ENCODE results near the gene PIPOX. TPM values are rescaled to one million over a fixed set of nuclear protein-coding genes. Genes with fewer than 3 reads are reported as not detected.
A peak's percentile ranks its signal among the peaks of the same experiment; 100 is the strongest.

Gene PIPOX
- total RNA-seq, 2 experiments from 2014 or later = 1.6 to 1.7 TPM

- Mint-ChIP-seq H3K4me1 (no peaks in the 10 kb centered on the region), H3K27ac (no peak overlapping the region), H3K36me3 (ENCODE audit: low read depth) (no peaks in the 10 kb centered on the region), H3K4me3 (no peak overlapping the region), H3K27me3 (no peaks in the 10 kb centered on the region), H3K9me3 (no peaks in the 10 kb centered on the region)
- no peak for DNase-seq
- POLR2A ChIA-PET = no interaction called here
- CTCF ChIA-PET = interaction anchor here (0.6 to 1.0 kb wide), 4 partner anchors 8 to 502 kb away, joined by 3 to 6 read pairs (median 3); no protein-coding TSS in a partner anchor
Observed at GRCh38 chr17:29059281-29059680, 16.3 kb downstream of the PIPOX start.

GRCh38 chr17:29060475-29060874 lies 17.5 kb downstream of the PIPOX start:
- ChIA-PET POLR2A (no interaction called here), CTCF (interaction anchor here (0.9 kb wide), 2 partner anchors 13 to 30 kb away, joined by 3 read pairs; no protein-coding TSS in a partner anchor)
- no peaks in the 10 kb centered on the region for H3K4me1 Mint-ChIP-seq
- no peaks in the 10 kb centered on the region for H3K36me3 Mint-ChIP-seq (ENCODE audit: low read depth)
- H3K4me3 Mint-ChIP-seq = no peak overlapping the region
- no peaks in the 10 kb centered on the region for H3K27me3 Mint-ChIP-seq
- H3K27ac Mint-ChIP-seq = no peak overlapping the region
- no peak for DNase-seq
- no peaks in the 10 kb centered on the region for H3K9me3 Mint-ChIP-seq

- ChIA-PET CTCF (interaction anchor here (1.0 kb wide), 1 partner anchor 7 kb away, joined by 3 read pairs; no protein-coding TSS in a partner anchor), POLR2A (no interaction called here)
- no peak overlapping the region for H3K27ac Mint-ChIP-seq
- H3K9me3 Mint-ChIP-seq = no peaks in the 10 kb centered on the region
- DNase-seq = no peak
- no peaks in the 10 kb centered on the region for H3K27me3 Mint-ChIP-seq
- H3K36me3 Mint-ChIP-seq (ENCODE audit: low read depth) = no peaks in the 10 kb centered on the region
- no peaks in the 10 kb centered on the region for H3K4me1 Mint-ChIP-seq
- H3K4me3 Mint-ChIP-seq = no peak overlapping the region
Observed at GRCh38 chr17:29061036-29061435, 18.1 kb downstream of the PIPOX start.

- ChIA-PET POLR2A (no interaction called here), CTCF (interaction anchor here (0.5 kb wide), 1 partner anchor 300 kb away, joined by 3 read pairs; no protein-coding TSS in a partner anchor)
- no peaks in the 10 kb centered on the region for H3K4me1 Mint-ChIP-seq
Observed at GRCh38 chr17:29062215-29062614, 19.3 kb downstream of the PIPOX start.

GRCh38 chr17:29063992-29064391 lies 21.1 kb downstream of the PIPOX start:
- Mint-ChIP-seq H3K27ac (no peak overlapping the region), H3K9me3 (no peaks in the 10 kb centered on the region), H3K4me3 (no peak overlapping the region), H3K27me3 (no peaks in the 10 kb centered on the region), H3K36me3 (ENCODE audit: low read depth) (no peaks in the 10 kb centered on the region), H3K4me1 (no peaks in the 10 kb centered on the region)
- CTCF ChIA-PET = no interaction called here
- no peak for DNase-seq
- POLR2A ChIA-PET = no interaction called here

More at GRCh38 chr17:29062215-29062614, 19.3 kb downstream of the PIPOX start:
- Mint-ChIP-seq H3K36me3 (ENCODE audit: low read depth) (no peaks in the 10 kb centered on the region), H3K27ac (no peak overlapping the region), H3K4me3 (no peak overlapping the region), H3K9me3 (no peaks in the 10 kb centered on the region), H3K27me3 (no peaks in the 10 kb centered on the region)
- DNase-seq = no peak

- H3K4me1 Mint-ChIP-seq = no peaks in the 10 kb centered on the region
- CTCF ChIA-PET = interaction anchor here (1.3 kb wide), 1 partner anchor 13 kb away, joined by 3 read pairs; no protein-coding TSS in a partner anchor
- H3K27me3 Mint-ChIP-seq = no peaks in the 10 kb centered on the region
- DNase-seq = no peak
- POLR2A ChIA-PET = no interaction called here
- H3K9me3 Mint-ChIP-seq = no peaks in the 10 kb centered on the region
- H3K4me3 Mint-ChIP-seq = no peak overlapping the region
- H3K36me3 Mint-ChIP-seq (ENCODE audit: low read depth) = no peaks in the 10 kb centered on the region
- H3K27ac Mint-ChIP-seq = no peak overlapping the region
Observed at GRCh38 chr17:29066047-29066446, 23.1 kb downstream of the PIPOX start.

- no peaks in the 10 kb centered on the region for H3K4me1 Mint-ChIP-seq
- DNase-seq = no peak
- H3K36me3 Mint-ChIP-seq (ENCODE audit: low read depth) = no peaks in the 10 kb centered on the region
- no peak overlapping the region for H3K4me3 Mint-ChIP-seq
- POLR2A ChIA-PET = no interaction called here
- H3K9me3 Mint-ChIP-seq = no peaks in the 10 kb centered on the region
- CTCF ChIA-PET = interaction anchor here (0.6 to 1.5 kb wide), 4 partner anchors 8 to 68 kb away, joined by 3 read pairs; no protein-coding TSS in a partner anchor
- H3K27ac Mint-ChIP-seq = no peak overlapping the region
- H3K27me3 Mint-ChIP-seq = no peaks in the 10 kb centered on the region
Observed at GRCh38 chr17:29066606-29067005, 23.7 kb downstream of the PIPOX start.

GRCh38 chr17:29068818-29069217 lies 25.9 kb downstream of the PIPOX start:
- no peaks in the 10 kb centered on the region for H3K9me3 Mint-ChIP-seq
- no peaks in the 10 kb centered on the region for H3K27me3 Mint-ChIP-seq
- no peaks in the 10 kb centered on the region for H3K36me3 Mint-ChIP-seq (ENCODE audit: low read depth)
- ChIA-PET POLR2A (no interaction called here), CTCF (interaction anchor here (1.5 kb wide), 1 partner anchor 10 kb away, joined by 4 read pairs; no protein-coding TSS in a partner anchor)
- no peak for DNase-seq
- no peaks in the 10 kb centered on the region for H3K4me1 Mint-ChIP-seq
- no peak overlapping the region for H3K4me3 Mint-ChIP-seq
- no peak overlapping the region for H3K27ac Mint-ChIP-seq

- CTCF ChIA-PET = interaction anchor here (1.5 kb wide), 1 partner anchor 9 kb away, joined by 4 read pairs; no protein-coding TSS in a partner anchor
- H3K27me3 Mint-ChIP-seq = no peaks in the 10 kb centered on the region
- no peaks in the 10 kb centered on the region for H3K36me3 Mint-ChIP-seq (ENCODE audit: low read depth)
- POLR2A ChIA-PET = no interaction called here
- H3K27ac Mint-ChIP-seq = no peak overlapping the region
- DNase-seq = no peak
- no peak overlapping the region for H3K4me3 Mint-ChIP-seq
- H3K4me1 Mint-ChIP-seq = no peaks in the 10 kb centered on the region
- no peaks in the 10 kb centered on the region for H3K9me3 Mint-ChIP-seq
Observed at GRCh38 chr17:29069526-29070041, 26.6 kb downstream of the PIPOX start.

- Mint-ChIP-seq H3K9me3 (no peaks in the 10 kb centered on the region), H3K27ac (no peak overlapping the region), H3K4me1 (no peaks in the 10 kb centered on the region), H3K36me3 (ENCODE audit: low read depth) (no peaks in the 10 kb centered on the region), H3K27me3 (no peaks in the 10 kb centered on the region), H3K4me3 (no peak overlapping the region)
- CTCF ChIA-PET = interaction anchor here (1.5 kb wide), 1 partner anchor 8 kb away, joined by 4 read pairs; no protein-coding TSS in a partner anchor
- DNase-seq = no peak
- POLR2A ChIA-PET = no interaction called here
Observed at GRCh38 chr17:29070308-29070707, 27.4 kb downstream of the PIPOX start.

- ChIA-PET CTCF (no interaction called here), POLR2A (no interaction called here)
- no peak overlapping the region for H3K4me3 Mint-ChIP-seq
- no peaks in the 10 kb centered on the region for H3K9me3 Mint-ChIP-seq
- DNase-seq = no peak
- no peaks in the 10 kb centered on the region for H3K36me3 Mint-ChIP-seq (ENCODE audit: low read depth)
- H3K4me1 Mint-ChIP-seq = no peaks in the 10 kb centered on the region
- peak overlapping the region; percentile 3 for H3K27ac Mint-ChIP-seq
- H3K27me3 Mint-ChIP-seq = no peaks in the 10 kb centered on the region
Observed at GRCh38 chr17:29070781-29071180, 27.8 kb downstream of the PIPOX start.

GRCh38 chr17:29071303-29071702 lies 28.4 kb downstream of the PIPOX start:
- Mint-ChIP-seq H3K4me1 (no peaks in the 10 kb centered on the region), H3K9me3 (no peaks in the 10 kb centered on the region), H3K4me3 (no peak overlapping the region), H3K36me3 (ENCODE audit: low read depth) (no peaks in the 10 kb centered on the region), H3K27me3 (no peaks in the 10 kb centered on the region), H3K27ac (no peak overlapping the region)
- CTCF ChIA-PET = no interaction called here
- no peak for DNase-seq
- POLR2A ChIA-PET = no interaction called here

GRCh38 chr17:29073045-29073444 lies 30.1 kb downstream of the PIPOX start:
- H3K36me3 Mint-ChIP-seq (ENCODE audit: low read depth) = peaks cover 4% of the 10 kb centered on the region
- no peaks in the 10 kb centered on the region for H3K9me3 Mint-ChIP-seq
- CTCF ChIA-PET = interaction anchor here (1.0 kb wide), 1 partner anchor 44 kb away, joined by 3 read pairs; no protein-coding TSS in a partner anchor
- no peaks in the 10 kb centered on the region for H3K4me1 Mint-ChIP-seq
- no peak overlapping the region for H3K27ac Mint-ChIP-seq
- H3K27me3 Mint-ChIP-seq = no peaks in the 10 kb centered on the region
- DNase-seq = no peak
- H3K4me3 Mint-ChIP-seq = no peak overlapping the region
- POLR2A ChIA-PET = interaction anchor here (0.7 kb wide), 1 partner anchor 37 kb away, joined by 8 read pairs; no protein-coding TSS in a partner anchor

GRCh38 chr17:29073520-29073919 lies 30.6 kb downstream of the PIPOX start:
- DNase-seq = no peak
- no peaks in the 10 kb centered on the region for H3K9me3 Mint-ChIP-seq
- H3K36me3 Mint-ChIP-seq (ENCODE audit: low read depth) = peaks cover 4% of the 10 kb centered on the region
- no peaks in the 10 kb centered on the region for H3K4me1 Mint-ChIP-seq
- H3K4me3 Mint-ChIP-seq = no peak overlapping the region
- H3K27ac Mint-ChIP-seq = no peak overlapping the region
- CTCF ChIA-PET = no interaction called here
- POLR2A ChIA-PET = no interaction called here
- H3K27me3 Mint-ChIP-seq = no peaks in the 10 kb centered on the region
